Esophagus mucosa (tissue), 1 donor: Measurements from ENCODE around the gene PMPCA. TPM values are rescaled to one million over a fixed set of nuclear protein-coding genes. Genes with fewer than 3 reads are reported as not detected.
"Not testable (repeated sequence)": the region's sequence is repeated elsewhere in the genome, so short reads cannot be mapped to it uniquely, and the experiment has no call there.

Experiments
- ATAC-seq: fragments of 200-7000 bp; cut with Tn5 transposase; one replicate; pipeline ENCODE4 v1.9.1; 2020
- total RNA-seq: library from RNA; stranded (reverse); gene quantifications from one replicate; pipeline ENCODE4 v1.2.4, GENCODE V29; 2023
- donor health status: DM: yes; HTN: yes; CAD: no.

The PMPCA gene
- total RNA-seq, 1 donor from 2014 or later = 29.4 TPM

GRCh38 chr9:136418182-136419091 lies 8.0 kb downstream of the PMPCA start:
- ATAC-seq = no peak

GRCh38 chr9:136419092-136419420 lies 8.6 kb downstream of the PMPCA start:
- ATAC-seq = no peak

GRCh38 chr9:136421791-136422190 lies 11.3 kb downstream of the PMPCA start:
- no peak for ATAC-seq

- peak; percentile 36 for ATAC-seq
Measured at GRCh38 chr9:136422876-136423275, 12.4 kb downstream of the PMPCA start.

GRCh38 chr9:136423432-136424146 lies 13.1 kb downstream of the PMPCA start:
- ATAC-seq = peak; percentile 21

GRCh38 chr9:136424750-136425362 lies 14.4 kb downstream of the PMPCA start:
- no peak for ATAC-seq

GRCh38 chr9:136425367-136425766 lies 14.9 kb downstream of the PMPCA start:
- not testable (repeated sequence) for ATAC-seq

- ATAC-seq = no peak
Measured at GRCh38 chr9:136426787-136427186, 16.3 kb downstream of the PMPCA start.

- ATAC-seq = peak; percentile 13
Measured at GRCh38 chr9:136429075-136429628, 18.7 kb downstream of the PMPCA start.

GRCh38 chr9:136429683-136430491 lies 19.4 kb downstream of the PMPCA start:
- no peak for ATAC-seq

- ATAC-seq = no peak
Measured at GRCh38 chr9:136430588-136431234, 20.3 kb downstream of the PMPCA start.

GRCh38 chr9:136431782-136432350 lies 21.4 kb downstream of the PMPCA start:
- ATAC-seq = no peak

- no peak for ATAC-seq
Measured at GRCh38 chr9:136432591-136432990, 22.1 kb downstream of the PMPCA start.

- ATAC-seq = no peak
Measured at GRCh38 chr9:136433043-136433715, 22.7 kb downstream of the PMPCA start.

- ATAC-seq = no peak
Measured at GRCh38 chr9:136433849-136434579, 23.6 kb downstream of the PMPCA start.

- no peak for ATAC-seq
Measured at GRCh38 chr9:136434580-136435169, 24.2 kb downstream of the PMPCA start.

- no peak for ATAC-seq
Measured at GRCh38 chr9:136436055-136436634, 25.7 kb downstream of the PMPCA start.

- ATAC-seq = no peak
Measured at GRCh38 chr9:136437430-136437829, 27.0 kb downstream of the PMPCA start.
